ENCODE measurements around the gene COL4A1. TPM values are rescaled to one million over a fixed set of nuclear protein-coding genes. Genes with fewer than 3 reads are reported as not detected.

The COL4A1 gene
- total RNA-seq, 4 donors from 2014 or later = 278 to 618 (median 440) TPM

DNA sequence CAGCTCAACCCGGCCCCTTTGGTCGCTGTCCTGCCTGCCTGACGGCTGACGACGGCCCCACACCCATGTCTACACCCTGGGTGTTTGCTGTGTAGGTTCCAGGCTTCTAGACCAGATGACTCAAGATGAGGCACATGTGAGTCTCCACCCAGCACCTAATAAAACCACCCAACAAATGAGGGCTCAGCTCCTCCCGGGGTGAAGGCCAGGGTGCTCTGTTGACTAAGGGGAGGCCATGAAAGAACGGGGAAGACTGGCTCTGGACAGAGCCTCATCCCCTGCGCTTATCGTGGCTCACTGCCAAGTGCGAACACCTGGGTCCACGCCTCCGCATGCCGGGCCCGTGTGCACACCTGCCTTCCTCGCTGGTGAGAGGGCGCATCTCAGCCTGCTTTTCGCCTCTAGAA is 39.7 kb upstream of the COL4A1 start:
- Histone ChIP-seq H3K9me3 (no peaks in the 10 kb centered on the region), H3K27ac (peak overlapping the region; percentile 8 to 99 (median 95)), H3K4me1 (peaks cover 12 to 98% (median 32%) of the 10 kb centered on the region in 3 donors), H3K27me3 (no peaks in the 10 kb centered on the region), H3K36me3 (no peaks in the 10 kb centered on the region), H3K4me3 (no peak overlapping the region)
- no peak for ATAC-seq
- TF ChIP-seq EP300 (IDR thresholded peaks at IDR 0.05) (no peak), POLR2A (IDR thresholded peaks at IDR 0.05) (no peak), POLR2AphosphoS5 (IDR thresholded peaks at IDR 0.05) (no peak)
- TF ChIP-seq, protein P1, sequence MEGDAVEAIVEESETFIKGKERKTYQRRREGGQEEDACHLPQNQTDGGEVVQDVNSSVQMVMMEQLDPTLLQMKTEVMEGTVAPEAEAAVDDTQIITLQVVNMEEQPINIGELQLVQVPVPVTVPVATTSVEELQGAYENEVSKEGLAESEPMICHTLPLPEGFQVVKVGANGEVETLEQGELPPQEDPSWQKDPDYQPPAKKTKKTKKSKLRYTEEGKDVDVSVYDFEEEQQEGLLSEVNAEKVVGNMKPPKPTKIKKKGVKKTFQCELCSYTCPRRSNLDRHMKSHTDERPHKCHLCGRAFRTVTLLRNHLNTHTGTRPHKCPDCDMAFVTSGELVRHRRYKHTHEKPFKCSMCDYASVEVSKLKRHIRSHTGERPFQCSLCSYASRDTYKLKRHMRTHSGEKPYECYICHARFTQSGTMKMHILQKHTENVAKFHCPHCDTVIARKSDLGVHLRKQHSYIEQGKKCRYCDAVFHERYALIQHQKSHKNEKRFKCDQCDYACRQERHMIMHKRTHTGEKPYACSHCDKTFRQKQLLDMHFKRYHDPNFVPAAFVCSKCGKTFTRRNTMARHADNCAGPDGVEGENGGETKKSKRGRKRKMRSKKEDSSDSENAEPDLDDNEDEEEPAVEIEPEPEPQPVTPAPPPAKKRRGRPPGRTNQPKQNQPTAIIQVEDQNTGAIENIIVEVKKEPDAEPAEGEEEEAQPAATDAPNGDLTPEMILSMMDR (IDR thresholded peaks at IDR 0.05) = no peak
- 88 to 94% methylated on average over 6 to 10 of the region's 17 CpGs for WGBS, 2 donors (ENCODE audit: low coverage in 1 of 2)

DNA sequence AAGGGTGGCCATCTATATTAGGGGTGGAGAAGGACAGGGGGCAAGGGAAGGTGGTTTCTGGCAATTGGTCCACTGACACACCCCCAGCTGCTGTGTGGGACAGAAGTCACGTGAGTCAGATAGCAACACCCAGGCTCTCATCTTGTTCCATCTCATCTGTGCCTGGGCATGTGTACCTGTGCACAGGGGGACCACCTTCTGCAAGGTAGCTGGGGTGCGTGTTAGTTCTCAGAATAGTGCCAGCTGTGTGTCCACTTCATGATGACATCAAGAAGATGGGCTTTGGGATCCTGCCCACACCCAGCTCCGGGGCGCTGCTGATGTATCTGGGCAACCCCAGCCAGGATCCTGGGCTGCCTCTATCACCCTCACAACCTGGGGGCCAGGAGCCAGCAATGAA is 38.7 kb upstream of the COL4A1 start:
- no peaks in the 10 kb centered on the region for H3K9me3 ChIP-seq
- H3K4me3 ChIP-seq = no peak overlapping the region
- H3K36me3 ChIP-seq = no peaks in the 10 kb centered on the region
- H3K27me3 ChIP-seq = no peaks in the 10 kb centered on the region
- TF ChIP-seq POLR2A (IDR thresholded peaks at IDR 0.05) (no peak), POLR2AphosphoS5 (IDR thresholded peaks at IDR 0.05) (no peak), EP300 (IDR thresholded peaks at IDR 0.05) (no peak)
- TF ChIP-seq, protein P1 (IDR thresholded peaks at IDR 0.05) = no peak
- ATAC-seq = no peak
- H3K27ac ChIP-seq = peak overlapping the region in 3 of 4 donors; percentile 94 to 99 (median 96)
- WGBS, 2 donors (ENCODE audit: low coverage in 1 of 2) = 50% methylated on average over 1 of the region's 4 CpGs; no CpG with 5 or more reads in 1 of the 2 donors
- H3K4me1 ChIP-seq = peaks cover 14 to 99% (median 39%) of the 10 kb centered on the region in 3 donors

DNA sequence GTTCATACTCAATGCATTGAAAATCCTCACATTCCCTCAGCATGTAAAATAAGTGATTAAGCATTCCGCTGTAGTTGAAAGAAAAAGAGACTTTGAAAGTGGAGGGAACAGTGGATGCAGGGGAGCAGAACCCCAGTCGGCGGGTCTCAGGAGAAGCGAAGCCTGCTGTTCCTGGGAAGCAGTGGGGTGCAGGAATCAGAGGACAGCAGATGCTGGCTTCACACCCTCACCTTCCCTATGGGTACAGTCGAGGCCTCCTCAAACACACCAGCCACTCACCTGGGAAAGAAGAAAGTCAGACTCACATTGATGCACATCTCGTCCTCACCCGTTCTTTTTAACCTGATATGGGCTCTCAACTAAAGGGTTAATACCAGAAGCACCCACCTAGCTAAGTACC is 38.3 kb upstream of the COL4A1 start:
- peak overlapping the region; percentile 32 to 99 (median 95) for H3K27ac ChIP-seq

DNA sequence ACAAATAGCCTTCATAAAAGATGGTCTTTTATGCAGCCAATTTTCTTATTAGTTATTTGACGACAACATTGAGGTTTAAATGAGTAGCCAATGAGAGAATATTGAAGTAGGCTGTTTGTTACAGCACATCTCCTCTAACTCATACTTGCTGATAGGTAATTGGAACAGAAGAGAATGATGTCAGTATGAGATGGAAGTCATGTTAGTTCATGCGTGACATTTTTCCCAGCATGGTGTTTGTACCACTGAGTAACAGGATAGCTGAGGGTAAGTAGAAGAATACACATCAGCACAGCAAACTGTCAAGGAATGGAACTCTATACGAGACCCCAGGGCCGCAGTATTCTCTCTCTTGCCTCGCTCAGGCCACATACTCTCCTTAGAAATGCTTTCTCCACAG is 37.4 kb upstream of the COL4A1 start:
- H3K9me3 ChIP-seq = no peaks in the 10 kb centered on the region
- no peak overlapping the region for H3K4me3 ChIP-seq
- no peaks in the 10 kb centered on the region for H3K27me3 ChIP-seq
- no peaks in the 10 kb centered on the region for H3K36me3 ChIP-seq
- no peak for TF ChIP-seq POLR2A (IDR thresholded peaks at IDR 0.05)
- TF ChIP-seq POLR2AphosphoS5 (IDR thresholded peaks at IDR 0.05) = no peak
- TF ChIP-seq, protein P1 (IDR thresholded peaks at IDR 0.05) = no peak
- TF ChIP-seq EP300 (IDR thresholded peaks at IDR 0.05) = no peak
- H3K27ac ChIP-seq = peak overlapping the region; percentile 32 to 99 (median 95)
- no peak for ATAC-seq
- H3K4me1 ChIP-seq = peaks cover 21 to 99% (median 43%) of the 10 kb centered on the region in 3 donors
- 81 to 91% methylated on average over 5 of the region's 5 CpGs for WGBS, 2 donors (ENCODE audit: low coverage in 1 of 2)

More for the DNA sequence above, 38.3 kb upstream of the COL4A1 start:
- Histone ChIP-seq H3K27me3 (no peaks in the 10 kb centered on the region), H3K9me3 (no peaks in the 10 kb centered on the region), H3K4me1 (peaks cover 14 to 99% (median 41%) of the 10 kb centered on the region in 3 donors), H3K4me3 (no peak overlapping the region), H3K36me3 (no peaks in the 10 kb centered on the region)
- ATAC-seq = no peak
- TF ChIP-seq POLR2AphosphoS5 (IDR thresholded peaks at IDR 0.05) (no peak), POLR2A (IDR thresholded peaks at IDR 0.05) (no peak)
- WGBS, 2 donors (ENCODE audit: low coverage in 1 of 2) = 86 to 96% methylated on average over 4 to 5 of the region's 7 CpGs

DNA sequence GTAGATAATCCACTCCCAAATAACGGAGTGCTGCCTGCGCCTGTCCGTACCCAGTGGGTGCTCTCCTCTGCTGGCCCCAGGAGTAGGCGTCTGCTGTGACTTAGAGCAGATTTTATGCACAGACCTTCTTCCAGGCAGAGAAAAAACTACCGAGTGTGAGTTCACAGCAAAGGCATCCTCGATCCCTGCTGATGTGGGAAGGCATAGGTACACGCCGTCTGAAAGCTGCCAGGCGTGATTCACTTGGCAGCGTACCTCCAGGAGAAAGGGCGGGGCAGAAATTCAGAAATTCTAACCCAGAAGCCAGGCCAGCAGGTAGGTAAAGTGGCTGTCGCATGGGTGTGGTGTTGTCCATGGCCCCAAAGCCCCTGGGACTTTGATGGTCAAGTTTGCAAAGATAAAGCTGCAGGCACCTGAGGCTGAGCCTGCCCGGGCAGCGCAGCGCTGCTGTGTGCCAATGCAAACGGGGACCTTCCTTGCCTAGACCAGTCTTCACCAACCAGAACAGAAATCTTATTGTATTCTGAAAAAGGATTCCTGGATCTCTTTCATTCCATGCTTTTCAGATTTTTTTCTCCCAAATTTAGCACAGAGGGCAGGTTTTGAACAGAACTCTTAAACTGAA is 36.4 kb upstream of the COL4A1 start:
- no peaks in the 10 kb centered on the region for H3K9me3 ChIP-seq
- H3K4me1 ChIP-seq = peaks cover 24 to 99% (median 50%) of the 10 kb centered on the region in 3 donors
- ATAC-seq = peak; percentile 34
- no peaks in the 10 kb centered on the region for H3K27me3 ChIP-seq
- no peaks in the 10 kb centered on the region for H3K36me3 ChIP-seq
- H3K27ac ChIP-seq = peak overlapping the region; percentile 94 to 99 (median 98)
- TF ChIP-seq EP300 (IDR thresholded peaks at IDR 0.05) (no peak), POLR2A (IDR thresholded peaks at IDR 0.05) (peak in 1 of 2 donors; percentile 37), POLR2AphosphoS5 (IDR thresholded peaks at IDR 0.05) (peak; percentile 95)
- TF ChIP-seq, protein P1 (IDR thresholded peaks at IDR 0.05) = no peak
- no peak overlapping the region for H3K4me3 ChIP-seq
- 50 to 53% methylated on average over 3 to 13 of the region's 16 CpGs for WGBS, 2 donors (ENCODE audit: low coverage in 1 of 2)

All from gastroesophageal sphincter (tissue), 4 donors.